GM18868 (cell line): ENCODE data around the gene CRELD2.

Source experiments
- ATAC-seq: cut with Tn5 transposase; IDR thresholded peaks from one replicate; pipeline ENCODE4 v1.9.1; 2021; ENCODE audit warnings: mild to moderate bottlenecking, moderate library complexity; ENCODE audit not compliant: unreplicated experiment

The CRELD2 gene

DNA sequence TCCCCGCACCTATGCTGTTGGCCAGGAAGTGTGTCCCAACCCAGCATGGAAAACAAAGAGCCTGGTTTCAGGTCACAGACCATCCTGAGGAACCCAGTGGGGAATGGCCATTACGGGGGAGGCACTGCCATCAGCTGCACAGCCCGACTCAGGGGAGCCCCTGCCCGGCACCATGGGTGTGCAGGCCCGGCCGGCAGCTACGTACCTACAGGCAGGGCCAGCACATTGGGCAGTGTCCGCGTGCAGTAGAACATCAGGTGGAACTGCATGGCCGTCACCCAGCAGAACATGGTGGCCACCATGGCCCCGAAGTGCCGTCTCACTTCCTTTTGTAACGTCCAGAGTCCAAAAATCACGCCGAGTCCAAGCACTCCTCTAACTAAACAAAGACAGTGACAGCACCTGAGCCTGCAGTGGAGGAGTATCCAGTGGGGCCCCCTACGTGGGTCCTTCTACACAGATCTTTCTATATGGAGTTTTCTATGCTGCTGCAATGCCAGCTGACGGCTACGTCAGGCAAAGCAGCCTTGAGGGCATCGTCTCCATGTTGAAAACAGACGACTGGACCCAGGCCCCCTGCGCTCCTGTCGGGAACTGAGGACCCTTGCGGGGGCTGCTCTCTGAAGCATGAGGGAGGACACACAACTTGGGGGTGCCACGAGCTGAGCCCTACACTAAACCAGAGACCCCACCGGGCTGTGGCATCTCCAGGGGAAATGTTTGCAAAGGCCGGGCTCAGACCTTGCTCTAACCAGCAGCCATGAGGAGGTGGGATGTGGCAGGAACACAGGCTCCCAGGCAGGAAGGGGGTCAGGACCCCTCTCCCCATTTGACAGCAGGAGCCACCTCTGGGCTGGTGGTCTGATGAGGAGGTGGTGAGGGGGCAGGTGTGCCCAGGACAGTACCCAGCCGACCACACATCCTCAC lies 7.9 kb upstream of the CRELD2 start:
- ATAC-seq = no peak

GRCh38 chr22:49911881-49912625 lies 6.4 kb upstream of the CRELD2 start:
- ATAC-seq = no peak

GRCh38 chr22:49913026-49913425 lies 5.4 kb upstream of the CRELD2 start:
- no peak for ATAC-seq

- no peak for ATAC-seq
Measured at GRCh38 chr22:49913446-49913845, 5.0 kb upstream of the CRELD2 start.

GRCh38 chr22:49914256-49914655 lies 4.2 kb upstream of the CRELD2 start:
- no peak for ATAC-seq

DNA sequence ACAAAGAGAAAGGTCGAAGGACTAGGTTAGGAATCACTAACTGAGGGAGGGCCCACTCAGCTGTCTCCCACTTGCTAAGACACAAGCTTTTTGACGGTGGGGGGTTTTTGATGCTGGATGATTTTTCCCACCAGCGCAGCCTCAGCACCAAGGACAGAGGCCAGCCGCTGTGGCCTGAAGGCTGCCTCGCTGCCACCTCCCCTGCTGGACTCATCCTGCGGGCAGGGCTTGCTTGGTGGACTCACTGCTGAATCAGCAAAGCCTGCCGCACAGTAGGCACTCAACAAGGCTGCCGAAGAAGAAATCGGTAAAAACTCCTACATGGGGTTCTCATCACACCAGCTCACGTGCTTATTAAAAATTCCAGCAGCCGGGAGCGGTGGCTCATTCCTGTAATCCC lies 2.8 kb upstream of the CRELD2 start:
- ATAC-seq = no peak

- ATAC-seq = no peak
Measured at GRCh38 chr22:49916831-49917230, 1.6 kb upstream of the CRELD2 start.

- no peak for ATAC-seq
Measured at GRCh38 chr22:49918911-49919881, 762 bp downstream of the CRELD2 start.

- no peak for ATAC-seq
Measured at GRCh38 chr22:49920859-49921258, 2.4 kb downstream of the CRELD2 start.

GRCh38 chr22:49921508-49922278 lies 3.3 kb downstream of the CRELD2 start:
- no peak for ATAC-seq

- no peak for ATAC-seq
Measured at GRCh38 chr22:49922484-49922883, 4.0 kb downstream of the CRELD2 start.

GRCh38 chr22:49922926-49923325 lies 4.5 kb downstream of the CRELD2 start:
- ATAC-seq = no peak

DNA sequence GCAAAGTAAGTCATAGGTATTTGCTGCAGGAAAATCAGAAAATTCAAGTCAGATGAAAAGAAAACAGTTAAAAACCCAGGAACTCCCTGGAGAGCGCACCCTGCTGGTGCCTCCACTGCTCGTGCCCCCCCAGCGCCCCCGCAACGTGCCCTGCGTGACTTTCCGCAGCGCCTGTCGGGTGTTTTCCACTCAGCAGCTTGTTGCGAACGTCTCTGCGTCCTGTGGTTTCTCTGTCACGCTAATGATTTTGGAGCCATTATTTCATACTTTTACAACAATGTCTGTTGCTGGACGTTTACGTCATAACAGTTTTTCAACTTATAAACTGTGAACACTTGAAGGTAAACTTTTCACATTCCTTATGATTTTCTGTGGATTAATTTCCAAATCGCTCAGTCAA lies 5.0 kb downstream of the CRELD2 start:
- no peak for ATAC-seq

DNA sequence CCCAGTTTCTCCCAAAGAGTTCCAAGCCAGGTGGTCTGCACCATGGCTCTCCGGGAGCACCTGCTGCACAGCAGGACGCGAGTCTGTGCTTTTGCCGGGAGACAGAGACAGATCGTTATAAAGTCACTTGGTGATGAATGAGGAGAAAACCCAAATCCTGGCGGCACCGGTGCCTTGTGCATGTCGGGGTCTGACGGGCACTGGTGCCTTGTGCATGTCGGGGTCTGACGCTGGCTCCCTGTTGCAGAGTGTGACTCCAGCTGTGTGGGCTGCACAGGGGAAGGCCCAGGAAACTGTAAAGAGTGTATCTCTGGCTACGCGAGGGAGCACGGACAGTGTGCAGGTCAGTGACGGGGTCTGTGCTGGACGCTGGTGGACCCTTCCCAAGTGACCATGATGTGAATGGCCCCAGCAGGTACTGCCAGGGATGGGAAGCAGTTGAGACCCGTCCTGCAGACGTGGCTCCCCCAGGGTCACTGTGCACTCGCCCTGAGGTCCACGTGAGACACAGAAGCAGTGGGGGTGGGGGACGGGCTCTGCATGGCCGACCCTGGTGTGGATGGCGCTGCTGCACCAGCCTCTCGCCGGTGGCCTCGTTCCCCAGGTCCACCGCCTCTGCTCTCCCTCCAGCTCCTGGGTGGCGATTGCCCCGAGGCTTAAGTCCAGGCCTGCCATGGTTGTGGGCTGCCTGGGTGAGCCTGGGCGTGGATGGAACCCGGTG lies 5.8 kb downstream of the CRELD2 start:
- no peak for ATAC-seq

DNA sequence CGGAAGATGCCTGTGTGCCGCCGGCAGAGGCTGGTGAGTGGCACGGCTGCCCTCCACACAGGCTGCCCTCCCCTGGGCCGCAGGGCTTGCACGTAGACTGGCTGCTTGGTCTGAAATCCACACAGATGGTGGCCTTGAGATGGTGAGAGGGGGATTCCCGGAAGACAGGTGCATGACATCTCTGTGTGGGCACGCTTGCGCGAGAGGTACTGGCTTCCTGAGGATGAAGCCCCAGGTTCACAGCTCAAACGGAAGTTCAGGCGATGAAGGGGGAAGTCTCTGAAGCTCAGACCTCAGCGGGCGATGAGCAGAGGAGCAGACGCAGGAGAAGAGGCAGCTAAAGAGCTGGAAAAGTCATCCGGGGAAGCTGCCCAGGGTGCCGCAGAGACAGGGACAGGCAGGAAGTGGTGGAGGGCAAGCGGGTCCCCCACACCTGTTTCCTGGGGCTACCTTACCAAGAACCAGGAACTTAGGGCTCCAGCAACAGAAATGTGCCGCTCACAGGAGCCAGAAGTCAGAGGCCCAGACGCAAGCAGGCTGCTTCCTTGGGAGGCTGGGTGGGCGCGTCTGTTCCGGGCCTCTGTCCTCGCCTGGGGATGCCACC lies 7.2 kb downstream of the CRELD2 start:
- no peak for ATAC-seq

- ATAC-seq = no peak
Measured at GRCh38 chr22:49926916-49927315, 8.5 kb downstream of the CRELD2 start.

- ATAC-seq = no peak
Measured at GRCh38 chr22:49927483-49928184, 9.2 kb downstream of the CRELD2 start.

GRCh38 chr22:49928185-49928495 lies 9.7 kb downstream of the CRELD2 start:
- no peak for ATAC-seq
